ENCODE measurements around the gene CHRNA4.

DNA sequence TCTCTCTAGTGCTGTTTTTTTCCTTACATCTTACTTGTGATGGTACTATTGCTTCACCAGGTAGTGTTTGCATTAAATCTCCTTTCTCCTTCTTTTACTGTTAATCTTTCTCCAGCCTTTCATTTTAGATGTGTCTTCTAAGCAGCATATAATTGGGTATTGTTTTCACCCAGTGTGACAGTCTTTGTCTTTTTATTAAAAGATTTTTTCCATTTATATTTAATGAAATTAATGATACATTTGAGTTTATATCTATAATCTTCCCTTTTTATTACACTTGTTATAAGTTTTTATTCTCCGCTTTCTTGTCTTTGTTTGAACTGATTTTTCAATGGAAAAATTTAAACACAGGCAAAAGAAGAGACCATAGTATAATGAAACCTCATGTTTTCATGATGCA, 59.5 kb downstream of the CHRNA4 start:
- TF ChIP-seq, protein P1, sequence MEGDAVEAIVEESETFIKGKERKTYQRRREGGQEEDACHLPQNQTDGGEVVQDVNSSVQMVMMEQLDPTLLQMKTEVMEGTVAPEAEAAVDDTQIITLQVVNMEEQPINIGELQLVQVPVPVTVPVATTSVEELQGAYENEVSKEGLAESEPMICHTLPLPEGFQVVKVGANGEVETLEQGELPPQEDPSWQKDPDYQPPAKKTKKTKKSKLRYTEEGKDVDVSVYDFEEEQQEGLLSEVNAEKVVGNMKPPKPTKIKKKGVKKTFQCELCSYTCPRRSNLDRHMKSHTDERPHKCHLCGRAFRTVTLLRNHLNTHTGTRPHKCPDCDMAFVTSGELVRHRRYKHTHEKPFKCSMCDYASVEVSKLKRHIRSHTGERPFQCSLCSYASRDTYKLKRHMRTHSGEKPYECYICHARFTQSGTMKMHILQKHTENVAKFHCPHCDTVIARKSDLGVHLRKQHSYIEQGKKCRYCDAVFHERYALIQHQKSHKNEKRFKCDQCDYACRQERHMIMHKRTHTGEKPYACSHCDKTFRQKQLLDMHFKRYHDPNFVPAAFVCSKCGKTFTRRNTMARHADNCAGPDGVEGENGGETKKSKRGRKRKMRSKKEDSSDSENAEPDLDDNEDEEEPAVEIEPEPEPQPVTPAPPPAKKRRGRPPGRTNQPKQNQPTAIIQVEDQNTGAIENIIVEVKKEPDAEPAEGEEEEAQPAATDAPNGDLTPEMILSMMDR (IDR thresholded peaks at IDR 0.05): no peak
- no peak for TF ChIP-seq POLR2A (IDR thresholded peaks at IDR 0.05)
